Testis (tissue), 3 donors: ENCODE data around the gene GUCY2D. TPM values are rescaled to one million over a fixed set of nuclear protein-coding genes. Genes with fewer than 3 reads are reported as not detected.

Experiments used
- DNase-seq: peaks from one replicate; pipeline ENCODE4 v3.0.0-alpha.2; 2019
- H3K27ac ChIP-seq, 2 donors: fragments of 200-600 bp; sonication (generic); one replicate each; pipeline ENCODE4 v1.5.1; 2019
- H3K27me3 ChIP-seq: fragments of 200-600 bp; sonication (generic); one replicate; pipeline ENCODE4 v1.5.1; 2019
- H3K36me3 ChIP-seq: fragments of 200-600 bp; sonication (generic); one replicate; pipeline ENCODE4 v1.5.1; 2017; ENCODE audit warnings: low read depth; ENCODE audit errors: missing control alignments
- H3K4me1 ChIP-seq: fragments of 200-600 bp; sonication (generic); one replicate; pipeline ENCODE4 v1.5.1; 2019
- H3K4me3 ChIP-seq, 2 donors: fragments of 200-600 bp; sonication (generic); one replicate each; pipeline ENCODE4 v1.5.1; 2017 to 2019
- H3K9me3 ChIP-seq: fragments of 200-600 bp; sonication (generic); one replicate; pipeline ENCODE4 v1.5.1; 2017
- CTCF ChIP-seq, 3 experiments: fragments of 450-650 bp in 2 of 3; fragments of 200-600 bp in 1 of 3; sonication (generic) in 1 of 3; IDR thresholded peaks; one replicate each; pipeline ENCODE4 v1.5.1; 2016 to 2019; ENCODE audit warnings: antibody characterized with exemption in 3 of 3, mild to moderate bottlenecking in 2 of 3, moderate library complexity in 1 of 3
- POLR2A ChIP-seq: fragments of 450-650 bp; IDR thresholded peaks from one replicate; pipeline ENCODE4 v1.6.1; 2017; ENCODE audit warnings: antibody characterized with exemption, mild to moderate bottlenecking, moderate library complexity
- WGBS, 2 donors: methylation state at CpG; one replicate each; pipeline ENCODE4 v1.1.5; 2018; 5-methylcytosine and 5-hydroxymethylcytosine counted together
- intact Hi-C: fragments of 100-400 bp; cut with DNase I; formaldehyde crosslinking; loops from one replicate; pipeline ENCODE4 v1.15.1; 2023; ENCODE audit warnings: low total_unique reads
- polyA plus RNA-seq: library from polyadenylated mRNA; stranded (reverse); fragments of 350-450 nt; fragmentation: Illumina TruSeq; extraction: RNeasy Lipid Tissue Mini Kit (QIAGEN cat#74804); gene quantifications from one replicate; pipeline ENCODE4 v1.2.3, GENCODE V29; 2014; ENCODE audit warnings: low read depth, low replicate concordance; ENCODE audit not compliant: insufficient read depth
- total RNA-seq, 2 donors: library from RNA; depleted of rRNA; stranded (reverse); fragments of >200 nt; gene quantifications; one replicate each; pipeline ENCODE4 v1.2.3, GENCODE V29; 2016

Gene GUCY2D
- total and polyA plus RNA-seq, 3 donors from 2014 or later: 1.3 to 2.4 (median 1.7) TPM

- TF ChIP-seq CTCF (IDR thresholded peaks at IDR 0.05) (no peak), POLR2A (no peak)
- Histone ChIP-seq H3K27me3 (no peaks in the 10 kb centered on the region), H3K4me1 (no peaks in the 10 kb centered on the region), H3K27ac (no peak overlapping the region), H3K4me3 (no peak overlapping the region), H3K9me3 (no peaks in the 10 kb centered on the region), H3K36me3 (no peaks in the 10 kb centered on the region)
- DNase-seq: no peak
- intact Hi-C loops: no loop called here
- WGBS, 2 donors: 5 to 9% methylated on average over 15 of the region's 15 CpGs
Measured at GRCh38 chr17:8062807-8063483, 60.5 kb downstream of the GUCY2D start.

GRCh38 chr17:8063761-8064534, 61.5 kb downstream of the GUCY2D start:
- intact Hi-C loops: no loop called here
- TF ChIP-seq CTCF (IDR thresholded peaks at IDR 0.05) (no peak), POLR2A (no peak)
- DNase-seq: no peak
- Histone ChIP-seq H3K27me3 (no peaks in the 10 kb centered on the region), H3K4me1 (no peaks in the 10 kb centered on the region), H3K27ac (no peak overlapping the region), H3K4me3 (no peak overlapping the region), H3K36me3 (no peaks in the 10 kb centered on the region), H3K9me3 (no peaks in the 10 kb centered on the region)
- 4 to 5% methylated on average over 13 to 25 of the region's 28 CpGs for WGBS, 2 donors

- TF ChIP-seq POLR2A: no peak
- TF ChIP-seq CTCF (IDR thresholded peaks at IDR 0.05): no peak
- Histone ChIP-seq H3K27me3 (no peaks in the 10 kb centered on the region), H3K36me3 (no peaks in the 10 kb centered on the region), H3K4me3 (no peak overlapping the region), H3K9me3 (no peaks in the 10 kb centered on the region), H3K4me1 (no peaks in the 10 kb centered on the region), H3K27ac (no peak overlapping the region)
- DNase-seq: no peak
- intact Hi-C loops: no loop called here
- 36 to 42% methylated on average over 5 to 6 of the region's 6 CpGs for WGBS, 2 donors
Measured at GRCh38 chr17:8064561-8065019, 62.2 kb downstream of the GUCY2D start.

GRCh38 chr17:8066841-8067775, 64.7 kb downstream of the GUCY2D start:
- Histone ChIP-seq H3K27ac (no peak overlapping the region), H3K4me3 (no peak overlapping the region), H3K4me1 (no peaks in the 10 kb centered on the region), H3K36me3 (no peaks in the 10 kb centered on the region), H3K27me3 (no peaks in the 10 kb centered on the region), H3K9me3 (no peaks in the 10 kb centered on the region)
- TF ChIP-seq CTCF (IDR thresholded peaks at IDR 0.05) (no peak), POLR2A (no peak)
- intact Hi-C loops: no loop called here
- DNase-seq: no peak
- 70 to 72% methylated on average over 13 to 15 of the region's 15 CpGs for WGBS, 2 donors
